NCI-H446 (cell line): ENCODE results near the gene NCAN.
"Not testable (repeated sequence)": the region's sequence is repeated elsewhere in the genome, so short reads cannot be mapped to it uniquely, and the experiment has no call there.

ENCODE experiments used
- DNase-seq, 2 experiments: peaks; one replicate each; lab custom pipeline; 2025; lab: John Stamatoyannopoulos, UW

NCAN gene

GRCh38 chr19:19224150-19224851, 12.5 kb downstream of the NCAN start:
- DNase-seq = no peak

GRCh38 chr19:19224852-19225494, 13.2 kb downstream of the NCAN start:
- DNase-seq = peak in 1 of 2 experiments; percentile 59

- DNase-seq = no peak
Observed at GRCh38 chr19:19226204-19226603, 14.4 kb downstream of the NCAN start.

GRCh38 chr19:19226663-19227062, 14.9 kb downstream of the NCAN start:
- no peak for DNase-seq

GRCh38 chr19:19227217-19227616, 15.5 kb downstream of the NCAN start:
- no peak for DNase-seq

- DNase-seq = no peak
Observed at GRCh38 chr19:19229701-19230100, 17.9 kb downstream of the NCAN start.

- DNase-seq = no peak
Observed at GRCh38 chr19:19230999-19231398, 19.2 kb downstream of the NCAN start.

- DNase-seq = no peak
Observed at GRCh38 chr19:19232261-19232721, 20.5 kb downstream of the NCAN start.

- no peak for DNase-seq
Observed at GRCh38 chr19:19234220-19234816, 22.6 kb downstream of the NCAN start.

- DNase-seq = no peak
Observed at GRCh38 chr19:19236173-19236572, 24.4 kb downstream of the NCAN start.

- DNase-seq = no peak
Observed at GRCh38 chr19:19238126-19238894, 26.6 kb downstream of the NCAN start.

GRCh38 chr19:19239675-19240074, 27.9 kb downstream of the NCAN start:
- DNase-seq = no peak

- DNase-seq = no peak
Observed at GRCh38 chr19:19240476-19240875, 28.7 kb downstream of the NCAN start.

- no peak for DNase-seq
Observed at GRCh38 chr19:19250196-19250801, 38.5 kb downstream of the NCAN start.

- not testable (repeated sequence) for DNase-seq
Observed at GRCh38 chr19:19253409-19253808, 41.7 kb downstream of the NCAN start.

- DNase-seq = no peak
Observed at GRCh38 chr19:19256072-19256969, 44.6 kb downstream of the NCAN start.

- DNase-seq = no peak
Observed at GRCh38 chr19:19257137-19257536, 45.4 kb downstream of the NCAN start.

GRCh38 chr19:19257836-19258588, 46.3 kb downstream of the NCAN start:
- no peak for DNase-seq

GRCh38 chr19:19258589-19259338, 47.0 kb downstream of the NCAN start:
- DNase-seq = no peak
